GM12864 (cell line): ENCODE data around the gene RNF220.
"Not testable (repeated sequence)": the region's sequence is repeated elsewhere in the genome, so short reads cannot be mapped to it uniquely, and the experiment has no call there.

Experiments
- DNase-seq: peaks from one replicate; pipeline ENCODE4 v3.0.0-alpha.2; 2011; ENCODE audit warnings: low read depth
- H3K4me3 ChIP-seq: 2 replicates; pipeline ENCODE4 v1.5.1; 2011; ENCODE audit warnings: mild to moderate bottlenecking, low read depth, low read length, control low read depth
- CTCF ChIP-seq: IDR thresholded peaks from 2 replicates; pipeline ENCODE4 v1.5.1; 2011; ENCODE audit warnings: low read depth, mild to moderate bottlenecking, moderate library complexity, low read length, control low read depth, inconsistent platforms; ENCODE audit errors: missing control alignments

Gene RNF220

GRCh38 chr1:44489481-44489880 is 84.4 kb downstream of the RNF220 start:
- no peak for DNase-seq
- TF ChIP-seq CTCF, result no peak
- no peak overlapping the region for H3K4me3 ChIP-seq

GRCh38 chr1:44496541-44497171 is 91.6 kb downstream of the RNF220 start:
- TF ChIP-seq CTCF, result no peak
- H3K4me3 ChIP-seq, result no peak overlapping the region
- no peak for DNase-seq

GRCh38 chr1:44497422-44498170 is 92.5 kb downstream of the RNF220 start:
- DNase-seq, result no peak
- TF ChIP-seq CTCF, result no peak
- H3K4me3 ChIP-seq, result no peak overlapping the region

- TF ChIP-seq CTCF, result no peak
- no peak overlapping the region for H3K4me3 ChIP-seq
- DNase-seq, result no peak
Measured at GRCh38 chr1:44499306-44499705, 94.3 kb downstream of the RNF220 start.

- no peak overlapping the region for H3K4me3 ChIP-seq
- DNase-seq, result no peak
- TF ChIP-seq CTCF, result no peak
Measured at GRCh38 chr1:44500181-44501046, 95.4 kb downstream of the RNF220 start.

- DNase-seq, result no peak
- TF ChIP-seq CTCF, result no peak
- no peak overlapping the region for H3K4me3 ChIP-seq
Measured at GRCh38 chr1:44501047-44501890, 96.2 kb downstream of the RNF220 start.

- DNase-seq, result not testable (repeated sequence)
Measured at GRCh38 chr1:44502823-44503222, 97.8 kb downstream of the RNF220 start.

More at GRCh38 chr1:44502823-44503222, 97.8 kb downstream of the RNF220 start:
- not testable (repeated sequence) for H3K4me3 ChIP-seq
